Measurements from ENCODE around the gene ZPBP. TPM values are rescaled to one million over a fixed set of nuclear protein-coding genes. Genes with fewer than 3 reads are reported as not detected.

The ZPBP gene, protein sequence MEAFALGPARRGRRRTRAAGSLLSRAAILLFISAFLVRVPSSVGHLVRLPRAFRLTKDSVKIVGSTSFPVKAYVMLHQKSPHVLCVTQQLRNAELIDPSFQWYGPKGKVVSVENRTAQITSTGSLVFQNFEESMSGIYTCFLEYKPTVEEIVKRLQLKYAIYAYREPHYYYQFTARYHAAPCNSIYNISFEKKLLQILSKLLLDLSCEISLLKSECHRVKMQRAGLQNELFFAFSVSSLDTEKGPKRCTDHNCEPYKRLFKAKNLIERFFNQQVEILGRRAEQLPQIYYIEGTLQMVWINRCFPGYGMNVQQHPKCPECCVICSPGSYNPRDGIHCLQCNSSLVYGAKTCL
- not detected in 5 replicates for total RNA-seq (2022; extraction: Qiagen RNA extraction)

DNA sequence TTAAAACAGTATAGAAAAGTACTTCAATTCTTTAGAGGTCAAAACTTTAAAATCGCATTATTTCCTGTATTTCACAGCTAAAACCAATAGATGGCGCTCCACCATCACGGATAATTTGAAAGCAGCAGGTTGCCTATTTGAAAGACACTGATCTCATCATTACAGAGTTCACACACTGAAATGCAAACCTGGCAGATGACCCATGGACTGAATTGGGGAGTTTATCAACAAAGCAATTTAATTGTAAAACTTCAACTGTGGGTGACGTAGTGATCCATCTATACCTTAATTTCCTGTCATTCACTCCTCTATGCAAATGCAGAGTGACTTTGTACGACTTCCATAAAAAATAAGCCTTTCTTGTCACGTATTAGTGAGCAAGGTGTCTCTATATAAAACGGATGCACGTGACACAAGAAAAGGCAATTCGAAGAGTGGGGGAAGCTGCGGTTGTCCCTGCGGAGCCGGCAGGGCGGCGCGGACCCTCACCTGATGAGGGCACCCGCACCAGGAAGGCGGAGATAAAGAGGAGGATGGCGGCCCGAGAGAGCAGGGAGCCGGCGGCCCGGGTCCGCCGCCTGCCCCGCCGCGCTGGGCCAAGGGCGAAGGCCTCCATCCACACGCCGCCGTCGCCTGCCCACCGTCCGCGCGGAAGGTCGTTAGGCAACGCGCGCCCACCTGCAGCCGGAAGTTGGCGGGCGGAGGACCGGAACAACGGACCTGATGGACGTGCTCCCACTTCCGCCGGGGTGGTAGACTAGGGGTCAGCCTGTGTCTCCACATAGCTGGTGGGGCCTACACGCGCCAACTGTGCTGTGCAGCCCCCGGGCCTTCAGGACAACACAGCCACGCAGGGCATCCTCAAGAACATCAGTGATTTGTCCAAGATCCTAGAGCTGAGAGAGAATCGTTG is at the start of gene ZPBP:
Gene ZPBP (minus strand): TSS at position 668 of the 913 bp plus-strand sequence. CDS start 52 bp downstream, at position 616.

Other genes starting within 250 kb of the ZPBP start
- gene IKZF1, start 211.5 kb upstream of the ZPBP start, total RNA-seq (2022; extraction: Qiagen RNA extraction), result not detected in 5 replicates